ENCODE measurements around the gene NUP42. TPM values are rescaled to one million over a fixed set of nuclear protein-coding genes. Genes with fewer than 3 reads are reported as not detected.

The NUP42 gene
- total RNA-seq, 1 experiment from 2014 or later = 29.4 TPM

DNA sequence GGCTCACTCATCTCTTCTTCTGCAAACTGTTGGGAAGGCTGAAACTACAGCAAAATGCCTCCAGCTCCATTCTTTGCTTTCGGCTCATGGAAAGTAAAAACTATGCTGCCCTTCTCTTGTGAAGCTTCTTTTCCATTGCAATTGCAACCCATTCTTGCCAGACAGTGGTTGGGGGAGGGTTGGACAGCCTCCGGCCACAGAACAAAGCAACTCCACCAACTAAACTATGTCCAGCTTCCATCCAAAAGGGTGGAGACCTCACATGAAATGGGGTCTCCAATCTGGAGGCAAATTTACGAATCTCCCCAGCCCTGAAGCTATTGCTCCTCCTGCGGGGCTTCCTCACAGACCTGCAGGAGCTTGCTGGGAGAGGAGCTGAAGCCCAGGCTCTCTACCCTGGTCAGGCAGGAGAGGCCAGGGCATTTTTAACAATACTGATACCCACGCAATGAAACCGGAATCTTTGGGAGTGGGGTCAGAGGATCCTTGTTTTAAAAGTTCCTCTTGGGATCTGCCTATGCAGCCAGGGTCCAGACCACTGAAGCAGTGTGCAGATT is 65.3 kb downstream of the NUP42 start:
- Histone ChIP-seq H3K9me3 (peaks cover 9% of the 10 kb centered on the region), H3K27me3 (no peaks in the 10 kb centered on the region), H3K4me3 (peak overlapping the region; percentile 49), H3K36me3 (peaks cover 21% of the 10 kb centered on the region)
- peak; percentile 9 for DNase-seq

DNA sequence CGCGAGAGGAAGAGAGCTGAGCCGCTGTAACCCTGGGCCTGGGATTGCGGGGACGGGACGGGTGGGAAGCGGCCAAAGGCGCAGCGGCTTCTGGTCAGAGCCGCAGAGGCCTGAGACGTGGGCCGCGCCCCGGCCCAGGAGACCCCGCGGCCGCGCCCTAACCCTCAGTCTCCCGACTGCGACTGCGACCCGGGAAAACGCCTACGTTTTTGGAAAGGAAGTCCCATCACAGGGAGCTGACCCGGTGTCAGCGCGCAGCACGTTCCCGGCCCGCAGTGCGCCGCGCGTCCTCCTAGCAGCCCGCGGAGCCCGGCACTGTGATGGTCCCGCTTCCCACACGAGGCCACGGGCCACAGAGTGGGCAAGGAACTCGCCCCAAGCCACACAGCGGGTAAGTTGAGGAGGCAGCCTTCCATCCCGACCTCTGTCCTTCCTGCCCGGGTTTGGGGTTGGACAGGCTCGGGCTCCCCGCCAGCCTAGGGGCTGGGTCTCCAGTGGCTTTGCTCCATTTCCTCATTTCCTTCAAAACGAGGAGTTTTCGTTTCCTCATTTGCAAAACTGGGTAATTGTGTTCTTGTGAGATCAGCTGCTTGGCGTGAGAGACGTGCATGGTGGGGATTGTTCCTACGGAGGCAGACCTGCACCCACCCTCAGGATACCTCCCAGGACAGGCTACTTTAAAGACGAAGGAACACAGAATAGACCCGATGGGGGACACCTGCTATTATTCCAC is 65.9 kb downstream of the NUP42 start:
- H3K4me3 ChIP-seq = peak overlapping the region; percentile 49
- H3K36me3 ChIP-seq = peaks cover 21% of the 10 kb centered on the region
- peaks cover 13% of the 10 kb centered on the region for H3K9me3 ChIP-seq
- peak; percentile 55 for DNase-seq
- H3K27me3 ChIP-seq = no peaks in the 10 kb centered on the region

DNA sequence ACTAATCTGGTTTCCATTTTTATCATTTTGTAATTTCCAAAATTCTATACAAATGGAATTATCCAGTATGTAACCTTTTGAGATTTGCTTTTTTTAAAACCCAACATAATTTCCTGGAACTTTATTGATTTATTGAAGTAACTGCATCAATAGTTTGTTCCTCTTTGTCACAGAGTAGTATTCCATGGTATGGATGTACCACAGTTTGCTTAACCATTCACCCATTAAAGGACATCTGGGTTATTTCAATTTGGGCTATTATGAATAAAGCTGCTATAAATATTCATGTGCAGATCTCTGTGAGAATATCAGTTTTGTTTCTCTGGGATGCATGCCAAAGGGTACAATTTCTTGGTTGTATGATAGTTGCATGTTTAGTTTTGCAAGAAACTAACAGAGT is 67.6 kb downstream of the NUP42 start:
- Histone ChIP-seq H3K36me3 (peaks cover 29% of the 10 kb centered on the region), H3K27me3 (no peaks in the 10 kb centered on the region), H3K9me3 (peaks cover 13% of the 10 kb centered on the region), H3K4me3 (no peak overlapping the region)
- no peak for DNase-seq

Other genes starting within 250 kb of the NUP42 start
- 19.6 and 24.8 TPM in 2 replicates for gene HYCC1, start 167.9 kb upstream of the NUP42 start, total RNA-seq (2014; rRNA removed; shearing (Covaris generic); ENCODE audit: low replicate concordance)
- gene KLHL7, start 76.3 kb upstream of the NUP42 start, total RNA-seq (2014; rRNA removed; shearing (Covaris generic); ENCODE audit: low replicate concordance) = 16.2 and 19.7 TPM in 2 replicates
- gene GPNMB, start 64.7 kb downstream of the NUP42 start, total RNA-seq (2014; rRNA removed; shearing (Covaris generic); ENCODE audit: low replicate concordance) = 65.4 and 106 TPM in 2 replicates
- 70.8 and 163 TPM in 2 replicates for gene MALSU1, start 117.3 kb downstream of the NUP42 start, total RNA-seq (2014; rRNA removed; shearing (Covaris generic); ENCODE audit: low replicate concordance)